SK-N-SH (cell line): Measurements from ENCODE around the gene BORCS6. TPM values are rescaled to one million over a fixed set of nuclear protein-coding genes. Genes with fewer than 3 reads are reported as not detected.

Experiments
- CTCF ChIA-PET: fragments of 300-600, 350-600 bp; formaldehyde crosslinking; extraction: SDS; loops from one replicate; lab custom pipeline; 2021; lab: Yijun Ruan, JAX
- POLR2A ChIA-PET: fragments of 350-600 bp; sonication (Branson Sonifier 250); formaldehyde crosslinking; extraction: SDS; loops from one replicate; lab custom pipeline; 2020; ENCODE audit warnings: antibody characterized with exemption, inconsistent platforms; lab: Yijun Ruan, JAX
- DNase-seq: peaks from one replicate; pipeline ENCODE4 v3.0.0; 2012
- H2AFZ ChIP-seq: fragments of 200-600 bp; sonication (generic); 2 replicates; pipeline ENCODE4 v1.8.1; 2016; ENCODE audit warnings: antibody characterized with exemption, mild to moderate bottlenecking, low read depth
- H3F3A ChIP-seq: fragments of 200-600 bp; sonication (generic); replicated peaks from 2 replicates; pipeline ENCODE3; 2016; ENCODE audit warnings: antibody characterized with exemption, mild to moderate bottlenecking; ENCODE audit not compliant: insufficient read depth
- H3K27ac ChIP-seq, 2 experiments: fragments of 200-500 bp in 1 of 2; fragments of 200-600 bp in 1 of 2; sonication (Bioruptor generic) in 1 of 2; sonication (generic), shearing (Covaris generic) in 1 of 2; 2 replicates each; pipeline versions ENCODE4 v1.5.1 to v1.6.1; 2014 to 2016; ENCODE audit warnings: low read depth in 2 of 2, inconsistent platforms in 1 of 2, low read length in 1 of 2, mild to moderate bottlenecking in 1 of 2, mixed read lengths in 1 of 2
- H3K27me3 ChIP-seq: fragments of 200-600 bp; sonication (generic), shearing (Covaris generic); 2 replicates; pipeline ENCODE4 v1.6.1; 2016; ENCODE audit warnings: mixed run types; ENCODE audit not compliant: insufficient read depth
- H3K36me3 ChIP-seq, 2 experiments: fragments of 200-500 bp in 1 of 2; fragments of 200-600 bp in 1 of 2; sonication (Bioruptor generic) in 1 of 2; sonication (generic) in 1 of 2; replicated peaks in 1 of 2; 2 replicates each; pipeline versions ENCODE3 to v1.5.1; 2014 to 2016; ENCODE audit warnings: low read length in 1 of 2, mild to moderate bottlenecking in 1 of 2; ENCODE audit not compliant: insufficient read depth in 2 of 2, control insufficient read depth in 1 of 2
- H3K4me1 ChIP-seq, 2 experiments: fragments of 200-500 bp in 1 of 2; fragments of 200-600 bp in 1 of 2; sonication (Bioruptor generic) in 1 of 2; sonication (generic), shearing (Covaris generic) in 1 of 2; 2 replicates each; pipeline versions ENCODE4 v1.5.1 to v1.6.1; 2014 to 2016; ENCODE audit warnings: low read depth in 1 of 2, low read length in 1 of 2, mixed run types in 1 of 2; ENCODE audit not compliant: insufficient read depth in 2 of 2, control insufficient read depth in 1 of 2
- H3K4me2 ChIP-seq: fragments of 200-600 bp; sonication (generic), shearing (Covaris generic); 2 replicates; pipeline ENCODE4 v1.6.1; 2017; ENCODE audit warnings: mixed run types
- H3K4me3 ChIP-seq, 2 experiments: fragments of 200-500 bp in 1 of 2; fragments of 200-600 bp in 1 of 2; sonication (Bioruptor generic) in 1 of 2; sonication (generic), shearing (Covaris generic) in 1 of 2; 2 replicates each; pipeline versions ENCODE4 v1.5.1 to v1.8.1; 2014 to 2016; ENCODE audit warnings: low read depth in 2 of 2, inconsistent platforms in 1 of 2, low read length in 1 of 2, mild to moderate bottlenecking in 1 of 2, mixed read lengths in 1 of 2, moderate library complexity in 1 of 2
- H3K79me2 ChIP-seq: fragments of 200-600 bp; sonication (generic); 2 replicates; pipeline ENCODE4 v1.8.1; 2017; ENCODE audit warnings: mild to moderate bottlenecking; ENCODE audit not compliant: insufficient read depth
- H3K9ac ChIP-seq: fragments of 200-600 bp; sonication (generic); 2 replicates; pipeline ENCODE4 v1.6.1; 2017; ENCODE audit warnings: mixed run types
- H3K9me2 ChIP-seq: fragments of 200-600 bp; sonication (generic); 2 replicates; pipeline ENCODE4 v1.6.1; 2017; ENCODE audit warnings: mixed run types
- H3K9me3 ChIP-seq: fragments of 200-600 bp; sonication (generic); 2 replicates; pipeline ENCODE4 v1.6.1; 2017; ENCODE audit warnings: mixed run types, mild to moderate bottlenecking, moderate library complexity
- H4K20me1 ChIP-seq: fragments of 200-600 bp; sonication (generic); 2 replicates; pipeline ENCODE4 v1.6.1; 2017; ENCODE audit warnings: mild to moderate bottlenecking, mixed run types; ENCODE audit not compliant: insufficient read depth
- CHD2 ChIP-seq: fragments of 150-350 bp; IDR thresholded peaks from 2 replicates; pipeline ENCODE4 v1.6.1; 2018; ENCODE audit warnings: low read length; ENCODE audit not compliant: partially characterized antibody
- FOSL2 ChIP-seq: IDR thresholded peaks from 2 replicates; pipeline ENCODE4 v1.4.0; 2012; ENCODE audit warnings: low read depth, mild to moderate bottlenecking, moderate library complexity, borderline replicate concordance
- FOXM1 ChIP-seq: IDR thresholded peaks from 2 replicates; pipeline ENCODE4 v1.4.0; 2012; ENCODE audit warnings: low read depth, mild to moderate bottlenecking
- GATA2 ChIP-seq: sonication (generic); formaldehyde crosslinking; IDR thresholded peaks from 2 replicates; pipeline ENCODE4 v1.5.0; 2020; ENCODE audit warnings: mild to moderate bottlenecking, missing genetic modification reagents
- JUND ChIP-seq: IDR thresholded peaks from 2 replicates; pipeline ENCODE4 v1.4.0; 2012
- MAX ChIP-seq: IDR thresholded peaks from 2 replicates; pipeline ENCODE4 v1.4.0; 2012; ENCODE audit warnings: low read depth
- MEF2A ChIP-seq: IDR thresholded peaks from 2 replicates; pipeline ENCODE4 v1.4.0; 2012; ENCODE audit warnings: low read depth, borderline replicate concordance
- NFIC ChIP-seq: IDR thresholded peaks from 2 replicates; pipeline ENCODE4 v1.4.0; 2012; ENCODE audit warnings: borderline replicate concordance
- RAD21 ChIP-seq: IDR thresholded peaks from 2 replicates; pipeline ENCODE4 v1.6.1; 2012; ENCODE audit warnings: mild to moderate bottlenecking, low read length
- RFX5 ChIP-seq: IDR thresholded peaks from 2 replicates; pipeline ENCODE4 v1.6.1; 2012; ENCODE audit warnings: mild to moderate bottlenecking, improper control_type of control experiment, low read length
- RXRA ChIP-seq: IDR thresholded peaks from 2 replicates; pipeline ENCODE4 v1.4.0; 2012; ENCODE audit warnings: low read depth, mild to moderate bottlenecking, borderline replicate concordance
- SMC3 ChIP-seq: IDR thresholded peaks from 2 replicates; pipeline ENCODE4 v1.6.1; 2012; ENCODE audit warnings: low read depth, low read length, improper control_type of control experiment
- TAF1 ChIP-seq: IDR thresholded peaks from 2 replicates; pipeline ENCODE4 v1.6.1; 2012; ENCODE audit warnings: low read depth, mild to moderate bottlenecking, low read length, moderate library complexity, borderline replicate concordance
- TCF12 ChIP-seq: IDR thresholded peaks from 2 replicates; pipeline ENCODE4 v1.4.0; 2012
- TEAD4 ChIP-seq: IDR thresholded peaks from 2 replicates; pipeline ENCODE4 v1.4.0; 2012; ENCODE audit warnings: mild to moderate bottlenecking, borderline replicate concordance; ENCODE audit not compliant: insufficient read depth
- YY1 ChIP-seq: IDR thresholded peaks from 2 replicates; pipeline ENCODE4 v1.4.0; 2012; ENCODE audit warnings: low read depth, mild to moderate bottlenecking
- WGBS: methylation state at CpG from one replicate; pipeline ENCODE4 v1.1.6; 2017; ENCODE audit warnings: low lambda C conversion rate; 5-methylcytosine and 5-hydroxymethylcytosine counted together
- polyA plus RNA-seq, 3 experiments: library from polyadenylated mRNA; depleted of rRNA; stranded (reverse); fragments of >200 nt; gene quantifications; 2 replicates each; pipeline ENCODE4 v1.2.3, GENCODE V29; 2012
- TF ChIP-seq, protein P1 (sequence below): IDR thresholded peaks from 2 replicates; pipeline ENCODE4 v1.4.0; 2012; ENCODE audit warnings: low read depth, borderline replicate concordance
- TF ChIP-seq, protein P2 (sequence below): fragments of 150-350 bp; IDR thresholded peaks from 2 replicates; pipeline ENCODE4 v1.6.1; 2017; ENCODE audit warnings: antibody characterized with exemption, low read length, low read depth, borderline replicate concordance
- TF ChIP-seq, protein P3 (sequence below): IDR thresholded peaks from 2 replicates; pipeline ENCODE4; 2012
- TF ChIP-seq, protein P4 (sequence below): IDR thresholded peaks from 2 replicates; pipeline ENCODE4 v1.6.1; 2012; ENCODE audit warnings: mild to moderate bottlenecking, low read depth, low read length, moderate library complexity
- TF ChIP-seq, protein P5 (sequence below): fragments of 150-350 bp; IDR thresholded peaks from 2 replicates; pipeline ENCODE4 v1.6.1; 2016; ENCODE audit warnings: mild to moderate bottlenecking, low read depth, low read length
- TF ChIP-seq, protein P6 (sequence below): IDR thresholded peaks from 2 replicates; pipeline ENCODE4 v1.4.0; 2012; ENCODE audit warnings: low read depth, borderline replicate concordance

Gene BORCS6
- polyA plus RNA-seq, 1 of the 3 experiments (the other 2 are of a cell fraction): 4.3 TPM

DNA sequence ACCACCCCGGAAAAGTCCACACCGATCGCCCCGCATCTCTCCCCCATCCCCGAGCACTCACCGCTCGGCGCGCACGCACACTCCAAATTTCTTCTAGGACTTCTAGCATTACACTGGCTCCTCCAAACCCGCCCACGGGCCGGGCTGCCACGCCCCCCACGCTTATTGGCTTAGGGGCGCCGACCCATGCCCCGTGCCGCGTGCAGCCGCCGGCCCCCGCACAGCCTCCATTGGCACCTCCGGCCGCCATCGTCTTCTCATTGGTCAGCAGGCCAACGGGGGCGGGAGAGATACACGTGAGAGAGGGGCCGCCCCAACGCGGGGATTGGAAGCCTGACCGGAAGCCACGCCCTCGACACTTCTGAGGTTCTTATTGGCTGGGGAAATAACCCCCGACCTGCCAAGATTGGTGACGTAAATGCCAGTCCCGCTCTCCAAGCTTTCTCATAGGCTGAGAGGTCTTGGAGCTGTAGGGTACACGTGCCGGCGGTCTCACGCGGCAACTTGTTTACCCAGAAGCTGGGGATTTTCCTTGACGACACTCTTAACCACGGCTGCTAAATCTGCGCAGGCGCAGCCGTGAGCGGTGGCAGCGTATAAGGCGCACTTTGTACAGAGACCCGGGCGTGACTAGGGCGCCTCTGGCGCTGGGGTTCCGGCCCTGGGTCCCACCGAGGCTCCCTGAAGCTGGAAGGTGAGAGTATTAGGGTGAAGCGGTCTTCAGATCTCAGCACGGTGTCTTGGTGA, 33.6 kb downstream of the BORCS6 start:
- Histone ChIP-seq H2AFZ (no peak overlapping the region; the same call in 1 of the 2 replicates), H3K79me2 (peaks cover 38% of the 10 kb centered on the region), H3K4me1 (peaks cover 36 to 47% of the 10 kb centered on the region in 2 experiments; a peak in 3 of 4 replicates), H3K9ac (peak overlapping the region; percentile 98), H3K4me2 (peak overlapping the region; percentile 95), H3K27me3 (no peaks in the 10 kb centered on the region), H3K9me2 (no peaks in the 10 kb centered on the region), H3K36me3 (peaks cover 15 to 22% of the 10 kb centered on the region in 2 experiments), H3K9me3 (no peaks in the 10 kb centered on the region), H3K4me3 (peak overlapping the region; percentile 54 to 78), H3K27ac (peak overlapping the region; percentile 91 to 95), H3F3A (peaks cover 46% of the 10 kb centered on the region), H4K20me1 (no peaks in the 10 kb centered on the region; the same call in 1 of the 2 replicates)
- peak; percentile 92 for DNase-seq
- ChIA-PET CTCF (interaction anchor here (0.6 to 9.4 kb wide), 14 partner anchors 8 to 948 kb away, joined by 3 to 98 read pairs (median 4); partner anchors contain the start of genes AURKB and HES7), POLR2A (interaction anchor here (0.6 to 2.1 kb wide), 9 partner anchors 12 to 91 kb away, joined by 3 to 13 read pairs (median 4); partner anchors contain the start of genes BORCS6 and CTC1)
- WGBS: 2% methylated on average over 49 of the region's 59 CpGs
- TF ChIP-seq, protein P1, sequence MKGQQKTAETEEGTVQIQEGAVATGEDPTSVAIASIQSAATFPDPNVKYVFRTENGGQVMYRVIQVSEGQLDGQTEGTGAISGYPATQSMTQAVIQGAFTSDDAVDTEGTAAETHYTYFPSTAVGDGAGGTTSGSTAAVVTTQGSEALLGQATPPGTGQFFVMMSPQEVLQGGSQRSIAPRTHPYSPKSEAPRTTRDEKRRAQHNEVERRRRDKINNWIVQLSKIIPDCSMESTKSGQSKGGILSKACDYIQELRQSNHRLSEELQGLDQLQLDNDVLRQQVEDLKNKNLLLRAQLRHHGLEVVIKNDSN: peak; percentile 46; the same call in 1 of the 2 replicates
- TF ChIP-seq, protein P2, sequence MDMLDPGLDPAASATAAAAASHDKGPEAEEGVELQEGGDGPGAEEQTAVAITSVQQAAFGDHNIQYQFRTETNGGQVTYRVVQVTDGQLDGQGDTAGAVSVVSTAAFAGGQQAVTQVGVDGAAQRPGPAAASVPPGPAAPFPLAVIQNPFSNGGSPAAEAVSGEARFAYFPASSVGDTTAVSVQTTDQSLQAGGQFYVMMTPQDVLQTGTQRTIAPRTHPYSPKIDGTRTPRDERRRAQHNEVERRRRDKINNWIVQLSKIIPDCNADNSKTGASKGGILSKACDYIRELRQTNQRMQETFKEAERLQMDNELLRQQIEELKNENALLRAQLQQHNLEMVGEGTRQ: peak; percentile 5; the same call in 1 of the 2 replicates
- TF ChIP-seq MEF2A (no peak), TCF12 (no peak), GATA2 (CRISPR knock-in tag) (no peak), FOXM1 (no peak), CHD2 (peak; percentile 81), FOSL2 (no peak), TEAD4 (no peak), RFX5 (peak; percentile 90), MAX (peak; percentile 98), YY1 (peak; percentile 36), RXRA (no peak), TAF1 (peak; percentile 56; the same call in 1 of the 2 replicates), SMC3 (no peak), JUND (no peak), RAD21 (0 out of 2 replicates have a peak, but pooled peaks have one; percentile 30), NFIC (peak; percentile 43; the same call in 1 of the 2 replicates)
- TF ChIP-seq, protein P3, sequence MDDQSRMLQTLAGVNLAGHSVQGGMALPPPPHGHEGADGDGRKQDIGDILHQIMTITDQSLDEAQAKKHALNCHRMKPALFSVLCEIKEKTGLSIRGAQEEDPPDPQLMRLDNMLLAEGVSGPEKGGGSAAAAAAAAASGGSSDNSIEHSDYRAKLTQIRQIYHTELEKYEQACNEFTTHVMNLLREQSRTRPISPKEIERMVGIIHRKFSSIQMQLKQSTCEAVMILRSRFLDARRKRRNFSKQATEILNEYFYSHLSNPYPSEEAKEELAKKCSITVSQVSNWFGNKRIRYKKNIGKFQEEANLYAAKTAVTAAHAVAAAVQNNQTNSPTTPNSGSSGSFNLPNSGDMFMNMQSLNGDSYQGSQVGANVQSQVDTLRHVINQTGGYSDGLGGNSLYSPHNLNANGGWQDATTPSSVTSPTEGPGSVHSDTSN: peak; percentile 98
- TF ChIP-seq, protein P4, sequence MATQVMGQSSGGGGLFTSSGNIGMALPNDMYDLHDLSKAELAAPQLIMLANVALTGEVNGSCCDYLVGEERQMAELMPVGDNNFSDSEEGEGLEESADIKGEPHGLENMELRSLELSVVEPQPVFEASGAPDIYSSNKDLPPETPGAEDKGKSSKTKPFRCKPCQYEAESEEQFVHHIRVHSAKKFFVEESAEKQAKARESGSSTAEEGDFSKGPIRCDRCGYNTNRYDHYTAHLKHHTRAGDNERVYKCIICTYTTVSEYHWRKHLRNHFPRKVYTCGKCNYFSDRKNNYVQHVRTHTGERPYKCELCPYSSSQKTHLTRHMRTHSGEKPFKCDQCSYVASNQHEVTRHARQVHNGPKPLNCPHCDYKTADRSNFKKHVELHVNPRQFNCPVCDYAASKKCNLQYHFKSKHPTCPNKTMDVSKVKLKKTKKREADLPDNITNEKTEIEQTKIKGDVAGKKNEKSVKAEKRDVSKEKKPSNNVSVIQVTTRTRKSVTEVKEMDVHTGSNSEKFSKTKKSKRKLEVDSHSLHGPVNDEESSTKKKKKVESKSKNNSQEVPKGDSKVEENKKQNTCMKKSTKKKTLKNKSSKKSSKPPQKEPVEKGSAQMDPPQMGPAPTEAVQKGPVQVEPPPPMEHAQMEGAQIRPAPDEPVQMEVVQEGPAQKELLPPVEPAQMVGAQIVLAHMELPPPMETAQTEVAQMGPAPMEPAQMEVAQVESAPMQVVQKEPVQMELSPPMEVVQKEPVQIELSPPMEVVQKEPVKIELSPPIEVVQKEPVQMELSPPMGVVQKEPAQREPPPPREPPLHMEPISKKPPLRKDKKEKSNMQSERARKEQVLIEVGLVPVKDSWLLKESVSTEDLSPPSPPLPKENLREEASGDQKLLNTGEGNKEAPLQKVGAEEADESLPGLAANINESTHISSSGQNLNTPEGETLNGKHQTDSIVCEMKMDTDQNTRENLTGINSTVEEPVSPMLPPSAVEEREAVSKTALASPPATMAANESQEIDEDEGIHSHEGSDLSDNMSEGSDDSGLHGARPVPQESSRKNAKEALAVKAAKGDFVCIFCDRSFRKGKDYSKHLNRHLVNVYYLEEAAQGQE: no peak
- TF ChIP-seq, protein P5, sequence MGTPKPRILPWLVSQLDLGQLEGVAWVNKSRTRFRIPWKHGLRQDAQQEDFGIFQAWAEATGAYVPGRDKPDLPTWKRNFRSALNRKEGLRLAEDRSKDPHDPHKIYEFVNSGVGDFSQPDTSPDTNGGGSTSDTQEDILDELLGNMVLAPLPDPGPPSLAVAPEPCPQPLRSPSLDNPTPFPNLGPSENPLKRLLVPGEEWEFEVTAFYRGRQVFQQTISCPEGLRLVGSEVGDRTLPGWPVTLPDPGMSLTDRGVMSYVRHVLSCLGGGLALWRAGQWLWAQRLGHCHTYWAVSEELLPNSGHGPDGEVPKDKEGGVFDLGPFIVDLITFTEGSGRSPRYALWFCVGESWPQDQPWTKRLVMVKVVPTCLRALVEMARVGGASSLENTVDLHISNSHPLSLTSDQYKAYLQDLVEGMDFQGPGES: peak; percentile 83
- TF ChIP-seq, protein P6, sequence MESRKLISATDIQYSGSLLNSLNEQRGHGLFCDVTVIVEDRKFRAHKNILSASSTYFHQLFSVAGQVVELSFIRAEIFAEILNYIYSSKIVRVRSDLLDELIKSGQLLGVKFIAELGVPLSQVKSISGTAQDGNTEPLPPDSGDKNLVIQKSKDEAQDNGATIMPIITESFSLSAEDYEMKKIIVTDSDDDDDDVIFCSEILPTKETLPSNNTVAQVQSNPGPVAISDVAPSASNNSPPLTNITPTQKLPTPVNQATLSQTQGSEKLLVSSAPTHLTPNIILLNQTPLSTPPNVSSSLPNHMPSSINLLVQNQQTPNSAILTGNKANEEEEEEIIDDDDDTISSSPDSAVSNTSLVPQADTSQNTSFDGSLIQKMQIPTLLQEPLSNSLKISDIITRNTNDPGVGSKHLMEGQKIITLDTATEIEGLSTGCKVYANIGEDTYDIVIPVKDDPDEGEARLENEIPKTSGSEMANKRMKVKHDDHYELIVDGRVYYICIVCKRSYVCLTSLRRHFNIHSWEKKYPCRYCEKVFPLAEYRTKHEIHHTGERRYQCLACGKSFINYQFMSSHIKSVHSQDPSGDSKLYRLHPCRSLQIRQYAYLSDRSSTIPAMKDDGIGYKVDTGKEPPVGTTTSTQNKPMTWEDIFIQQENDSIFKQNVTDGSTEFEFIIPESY: no peak
